Islet precursor cell (in vitro differentiated cells): Measurements from ENCODE around the gene LDLRAD4.

Source experiments
- DNase-seq: peaks from one replicate; pipeline ENCODE4 v3.0.0-alpha.2; 2018

LDLRAD4 gene

GRCh38 chr18:13545514-13545913 lies 327.0 kb downstream of the LDLRAD4 start:
- DNase-seq, result peak; percentile 35

- peak; percentile 22 for DNase-seq
These were observed 327.4 kb downstream of the LDLRAD4 start for GRCh38 chr18:13545955-13546354.

GRCh38 chr18:13546638-13547037 lies 328.1 kb downstream of the LDLRAD4 start:
- DNase-seq, result peak; percentile 27

- peak; percentile 32 for DNase-seq
These were observed 328.8 kb downstream of the LDLRAD4 start for GRCh38 chr18:13547347-13547746.

- peak; percentile 46 for DNase-seq
These were observed 329.7 kb downstream of the LDLRAD4 start for GRCh38 chr18:13548106-13548819.

GRCh38 chr18:13548966-13549879 lies 330.7 kb downstream of the LDLRAD4 start:
- DNase-seq, result peak; percentile 9

GRCh38 chr18:13549880-13550232 lies 331.3 kb downstream of the LDLRAD4 start:
- DNase-seq, result peak; percentile 17

- peak; percentile 28 for DNase-seq
These were observed 332.1 kb downstream of the LDLRAD4 start for GRCh38 chr18:13550418-13551304.

GRCh38 chr18:13551305-13551603 lies 332.7 kb downstream of the LDLRAD4 start:
- peak; percentile 19 for DNase-seq

GRCh38 chr18:13551841-13552733 lies 333.5 kb downstream of the LDLRAD4 start:
- peak; percentile 53 for DNase-seq

GRCh38 chr18:13553449-13553848 lies 334.9 kb downstream of the LDLRAD4 start:
- peak; percentile 22 for DNase-seq

- no peak for DNase-seq
These were observed 336.6 kb downstream of the LDLRAD4 start for GRCh38 chr18:13555192-13555591.

GRCh38 chr18:13555865-13556264 lies 337.3 kb downstream of the LDLRAD4 start:
- DNase-seq, result no peak

GRCh38 chr18:13556502-13556901 lies 337.9 kb downstream of the LDLRAD4 start:
- DNase-seq, result peak; percentile 7

- DNase-seq, result peak; percentile 75
These were observed 339.6 kb downstream of the LDLRAD4 start for GRCh38 chr18:13558124-13558523.

GRCh38 chr18:13558790-13559189 lies 340.2 kb downstream of the LDLRAD4 start:
- peak; percentile 21 for DNase-seq

- peak; percentile 16 for DNase-seq
These were observed 341.2 kb downstream of the LDLRAD4 start for GRCh38 chr18:13559754-13560153.

GRCh38 chr18:13560306-13560705 lies 341.7 kb downstream of the LDLRAD4 start:
- DNase-seq, result peak; percentile 37

- DNase-seq, result no peak
These were observed 344.0 kb downstream of the LDLRAD4 start for GRCh38 chr18:13562494-13563029.

GRCh38 chr18:13563390-13563805 lies 344.8 kb downstream of the LDLRAD4 start:
- DNase-seq, result no peak

GRCh38 chr18:13564579-13564978 lies 346.0 kb downstream of the LDLRAD4 start:
- DNase-seq, result no peak

- no peak for DNase-seq
These were observed 346.7 kb downstream of the LDLRAD4 start for GRCh38 chr18:13565228-13565627.
